A549 (cell line): ENCODE data around the gene SCTR. TPM values are rescaled to one million over a fixed set of nuclear protein-coding genes. Genes with fewer than 3 reads are reported as not detected.

ENCODE experiments used
- ATAC-seq, 2 experiments: fragments of 200-7000 bp in 1 of 2; fragments of >200 bp in 1 of 2; cut with Nextera tagmentation in 1 of 2; cut with Tn5 transposase in 1 of 2; 3 replicates each; pipeline versions ENCODE4 v1.8.0 to v1.9.1; 2018 to 2020; ENCODE audit warnings: mild to moderate bottlenecking in 1 of 2, moderate library complexity in 1 of 2
- CTCF ChIA-PET: fragments of 300-600 bp; sonication (Branson Sonifier 250); formaldehyde crosslinking; extraction: SDS; loops from one replicate; lab custom pipeline; 2021; ENCODE audit warnings: antibody characterized with exemption, inconsistent platforms; lab: Yijun Ruan, JAX
- POLR2A ChIA-PET: fragments of 350-600 bp; formaldehyde crosslinking; extraction: SDS; loops from one replicate; lab custom pipeline; 2021; ENCODE audit warnings: antibody characterized with exemption, inconsistent platforms; lab: Yijun Ruan, JAX
- DNase-seq, 2 experiments: peaks; one replicate each; pipeline versions ENCODE4 v3.0.0 to v3.0.0-alpha.2; 2011 to 2016; ENCODE audit warnings: low read depth in 1 of 2, low spot score in 1 of 2
- FAIRE-seq: peaks from 2 replicates; lab custom pipeline; 2011; peaks lifted over from hg19 to GRCh38; lab: Jason Lieb, UNC
- H3K27ac ChIP-seq, 2 experiments: fragments of >200 bp; sonication (Bioruptor Twin); formaldehyde crosslinking; 3 replicates each; pipeline ENCODE4 v1.5.1; 2016 to 2017
- H3K4me1 ChIP-seq: fragments of >200 bp; sonication (Bioruptor Twin); formaldehyde crosslinking; 3 replicates; pipeline ENCODE4 v1.6.1; 2016
- H3K4me2 ChIP-seq: fragments of >200 bp; sonication (Bioruptor Twin); formaldehyde crosslinking; 3 replicates; pipeline ENCODE4 v1.6.1; 2016
- H3K4me3 ChIP-seq: fragments of >200 bp; sonication (Bioruptor Twin); formaldehyde crosslinking; 3 replicates; pipeline ENCODE4 v1.5.1; 2016
- H3K9me3 ChIP-seq: fragments of >200 bp; sonication (Bioruptor Twin); formaldehyde crosslinking; 3 replicates; pipeline ENCODE4 v1.6.1; 2016
- ATOH8 ChIP-seq: fragments of 250-450 bp; sonication (Bioruptor Pico); IDR thresholded peaks from 2 replicates; pipeline ENCODE4 v1.5.0; 2020; ENCODE audit warnings: low read depth, mild to moderate bottlenecking, moderate library complexity
- CBX2 ChIP-seq: fragments of 200-600 bp; sonication (generic); IDR thresholded peaks from 2 replicates; pipeline ENCODE4 v1.6.1; 2016; ENCODE audit warnings: low read depth, mild to moderate bottlenecking, borderline replicate concordance
- CBX8 ChIP-seq: fragments of 200-600 bp; sonication (generic); IDR thresholded peaks from 2 replicates; pipeline ENCODE4 v1.6.1; 2016
- CHD2 ChIP-seq: fragments of 150-350 bp; IDR thresholded peaks from 2 replicates; pipeline ENCODE4 v1.6.1; 2014; ENCODE audit warnings: low read length; ENCODE audit not compliant: partially characterized antibody
- EHF ChIP-seq: fragments of 250-450 bp; sonication (Bioruptor Pico); IDR thresholded peaks from 2 replicates; pipeline ENCODE4 v1.5.0; 2020; ENCODE audit warnings: mild to moderate bottlenecking
- EHMT2 ChIP-seq: fragments of 200-600 bp; sonication (generic); IDR thresholded peaks from 2 replicates; pipeline ENCODE4 v1.6.1; 2016; ENCODE audit warnings: antibody characterized with exemption, low read depth, mild to moderate bottlenecking, moderate library complexity
- FOSL2 ChIP-seq, 2 experiments: fragments of 450-650 bp in 1 of 2; fragments of >200 bp in 1 of 2; sonication (Bioruptor Twin) in 1 of 2; formaldehyde crosslinking; IDR thresholded peaks; 2 replicates each; pipeline versions ENCODE4 v1.5.0 to v1.6.1; 2016 to 2020; ENCODE audit warnings: mild to moderate bottlenecking in 1 of 2, moderate library complexity in 1 of 2
- HES2 ChIP-seq: fragments of >200 bp; sonication (Bioruptor Twin); formaldehyde crosslinking; IDR thresholded peaks from 2 replicates; pipeline ENCODE4 v1.6.1; 2016
- HEYL ChIP-seq: fragments of 250-450 bp; sonication (Bioruptor Pico); IDR thresholded peaks from 2 replicates; pipeline ENCODE4 v1.8.0; 2021; ENCODE audit warnings: mild to moderate bottlenecking, moderate library complexity
- MYC ChIP-seq: IDR thresholded peaks from 2 replicates; pipeline ENCODE4 v1.6.1; 2012; ENCODE audit warnings: mild to moderate bottlenecking, inconsistent platforms, low read length, improper control_type of control experiment, borderline replicate concordance
- PHF8 ChIP-seq: fragments of 200-600 bp; sonication (generic); IDR thresholded peaks from 2 replicates; pipeline ENCODE4 v1.6.1; 2016; ENCODE audit warnings: low read depth, mild to moderate bottlenecking, antibody characterized with exemption, moderate library complexity, borderline replicate concordance
- POLR2A ChIP-seq: IDR thresholded peaks from 2 replicates; pipeline ENCODE4 v1.6.1; 2012; ENCODE audit warnings: mild to moderate bottlenecking, low read length
- POLR2AphosphoS2 ChIP-seq: conservative IDR thresholded peaks from 2 replicates; pipeline ENCODE4 v1.6.1; 2012; ENCODE audit warnings: low read length, improper control_type of control experiment, inconsistent platforms
- RARB ChIP-seq: fragments of 250-450 bp; sonication (Bioruptor Pico); IDR thresholded peaks from 2 replicates; pipeline ENCODE4 v1.8.0; 2021; ENCODE audit warnings: mild to moderate bottlenecking, moderate library complexity
- RCOR1 ChIP-seq: fragments of 150-350 bp; IDR thresholded peaks from 2 replicates; pipeline ENCODE4 v1.6.1; 2014; ENCODE audit warnings: antibody characterized with exemption, low read length, low read depth
- RNF2 ChIP-seq: fragments of 200-600 bp; sonication (generic); IDR thresholded peaks from 2 replicates; pipeline ENCODE4 v1.6.1; 2016; ENCODE audit warnings: low read depth, mild to moderate bottlenecking, antibody characterized with exemption, moderate library complexity, borderline replicate concordance
- SMC3 ChIP-seq: fragments of >200 bp; sonication (Bioruptor Twin); formaldehyde crosslinking; IDR thresholded peaks from 3 replicates; pipeline ENCODE4 v1.6.1; 2018; ENCODE audit warnings: inconsistent platforms
- SREBF2 ChIP-seq: fragments of 450-650 bp; IDR thresholded peaks from 2 replicates; pipeline ENCODE4 v1.6.1; 2014; ENCODE audit warnings: mild to moderate bottlenecking, moderate library complexity
- TFCP2L1 ChIP-seq: fragments of 250-450 bp; sonication (Bioruptor Pico); IDR thresholded peaks from 2 replicates; pipeline ENCODE4 v1.5.0; 2021; ENCODE audit warnings: mild to moderate bottlenecking
- TP53 ChIP-seq: fragments of 250-450 bp; sonication (Bioruptor Pico); IDR thresholded peaks from 2 replicates; pipeline ENCODE4 v1.5.0; 2021; ENCODE audit warnings: mild to moderate bottlenecking, moderate library complexity
- ZC3H11A ChIP-seq: fragments of 450-650 bp; IDR thresholded peaks from 2 replicates; pipeline ENCODE4 v1.6.1; 2014; ENCODE audit warnings: antibody characterized with exemption, mild to moderate bottlenecking
- ZFP36 ChIP-seq: fragments of 450-650 bp; IDR thresholded peaks from 2 replicates; pipeline ENCODE4 v1.6.1; 2014; ENCODE audit warnings: borderline replicate concordance; ENCODE audit not compliant: partially characterized antibody
- WGBS: methylation state at CpG from one replicate; pipeline ENCODE4 v1.1.6; 2017; ENCODE audit errors: missing lambda C conversion rate; 5-methylcytosine and 5-hydroxymethylcytosine counted together
- polyA plus RNA-seq, 4 experiments: library from polyadenylated mRNA; depleted of rRNA in 3 of 4; stranded (reverse); fragments of >200 nt; fragmentation: RNase III in 1 of 4; extraction: RNeasy Plus Mini Kit Qiagen cat#74134 plus additional on column Dnase treatment in 1 of 4; gene quantifications; 2 replicates in 3 of 4; 3 replicates in 1 of 4; pipeline ENCODE4 v1.2.3, GENCODE V29; 2011 to 2017

SCTR gene
- polyA plus RNA-seq, 2 of the 4 experiments (the other 2 are of a cell fraction) = not detected

GRCh38 chr2:119439574-119440500 lies 84.4 kb downstream of the SCTR start:
- WGBS = 80% methylated on average over 12 of the region's 15 CpGs
- DNase-seq = no peak
- no peaks in the 10 kb centered on the region for H3K9me3 ChIP-seq
- ATAC-seq = no peak
- H3K4me1 ChIP-seq = peaks cover 12% of the 10 kb centered on the region
- FAIRE-seq = no peak
- ChIA-PET CTCF (interaction anchor here (0.5 to 1.5 kb wide), 5 partner anchors 23 to 152 kb away, joined by 3 to 4 read pairs (median 3); no protein-coding TSS in a partner anchor), POLR2A (no interaction called here)
- H3K4me3 ChIP-seq = no peak overlapping the region
- H3K4me2 ChIP-seq = no peak overlapping the region
- TF ChIP-seq CBX8 (no peak), SREBF2 (no peak), FOSL2 (IDR thresholded peaks at IDR 0.05) (no peak), FOSL2 (CRISPR knock-in tag; IDR thresholded peaks at IDR 0.05) (no peak), TFCP2L1 (no peak), SMC3 (no peak), PHF8 (no peak), RNF2 (no peak), HEYL (CRISPR knock-in tag) (no peak), RARB (CRISPR knock-in tag) (no peak), ZC3H11A (no peak), EHMT2 (no peak), CHD2 (no peak), ZFP36 (no peak), MYC (no peak), POLR2AphosphoS2 (no peak), RCOR1 (no peak), TP53 (no peak)
- H3K27ac ChIP-seq = no peak overlapping the region

- ChIA-PET CTCF (interaction anchor here (1.3 kb wide), 1 partner anchor 32 kb away, joined by 4 read pairs; no protein-coding TSS in a partner anchor), POLR2A (no interaction called here)
These were observed 85.5 kb downstream of the SCTR start for GRCh38 chr2:119438726-119439284.

More at GRCh38 chr2:119438726-119439284, 85.5 kb downstream of the SCTR start:
- Histone ChIP-seq H3K27ac (no peak overlapping the region), H3K4me1 (peaks cover 12% of the 10 kb centered on the region), H3K4me3 (no peak overlapping the region), H3K4me2 (peak overlapping the region; percentile 1; the same call in 1 of the 3 replicates), H3K9me3 (no peaks in the 10 kb centered on the region)
- DNase-seq = no peak
- WGBS = 72% methylated on average over 4 of the region's 6 CpGs
- FAIRE-seq = no peak
- TF ChIP-seq PHF8 (no peak), HES2 (no peak), POLR2A (no peak), CBX2 (no peak), SMC3 (no peak), ATOH8 (CRISPR knock-in tag) (no peak), EHF (CRISPR knock-in tag) (no peak), CBX8 (no peak), ZFP36 (no peak)
- ATAC-seq = no peak
